ENCODE measurements around the gene OSBPL10.

DNA sequence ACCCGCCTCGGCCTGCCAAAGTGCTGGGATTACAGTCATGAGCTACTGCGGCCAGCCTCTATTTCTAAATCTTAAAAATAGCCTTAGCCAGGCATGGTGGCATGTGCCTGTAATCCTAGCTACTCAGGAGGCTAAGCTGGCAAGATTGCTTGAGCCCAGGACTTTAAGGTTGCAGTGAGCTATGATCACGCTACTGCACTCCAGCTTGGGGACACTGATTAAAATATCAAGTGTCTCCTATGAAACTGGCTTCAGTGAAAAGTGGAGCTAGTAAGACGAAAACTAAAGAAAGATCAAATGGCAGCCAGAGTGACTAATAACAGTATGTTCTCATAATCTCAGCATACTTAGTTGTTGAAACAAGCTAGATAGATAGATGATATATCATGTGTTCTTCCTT, 335.8 kb downstream of the OSBPL10 start:
- TF ChIP-seq CTCF (IDR thresholded peaks at IDR 0.05) (no peak), EZH2 (IDR thresholded peaks at IDR 0.05; ENCODE audit: borderline replicate concordance, insufficient read depth, low read depth, low read length, poor library complexity, severe bottlenecking) (no peak)

Data from B cell (primary cell).